CD8-positive, alpha-beta memory T cell (primary cell): ENCODE results near the gene POLDIP2. TPM values are rescaled to one million over a fixed set of nuclear protein-coding genes. Genes with fewer than 3 reads are reported as not detected.
A peak's percentile ranks its signal among the peaks of the same experiment; 100 is the strongest.
"Not testable (repeated sequence)": the region's sequence is repeated elsewhere in the genome, so short reads cannot be mapped to it uniquely, and the experiment has no call there.

Experiments
- CTCF ChIA-PET: fragments of 350-600 bp; sonication (Branson Sonifier 250); formaldehyde crosslinking; loops from one replicate; lab custom pipeline; 2021; ENCODE audit warnings: antibody characterized with exemption; lab: Charles Lee
- POLR2A ChIA-PET: fragments of 350-600 bp; sonication (Branson Sonifier 250); formaldehyde crosslinking; loops from one replicate; lab custom pipeline; 2021; ENCODE audit warnings: antibody characterized with exemption; lab: Charles Lee
- DNase-seq, 5 donors: peaks; one replicate each; pipeline versions ENCODE4 v3.0.0 to v3.0.0-alpha.2; 2020 to 2022; ENCODE audit warnings: mixed read lengths in 1 of 5
- H3K27ac ChIP-seq: one replicate; pipeline ENCODE4 v1.7.0; 2013; ENCODE audit warnings: low read depth, mild to moderate bottlenecking, low read length, moderate library complexity
- H3K27me3 ChIP-seq: 2 replicates; pipeline ENCODE4 v1.7.0; 2013; ENCODE audit warnings: low read length, mild to moderate bottlenecking; ENCODE audit not compliant: insufficient read depth, poor library complexity, severe bottlenecking
- H3K36me3 ChIP-seq: 2 replicates; pipeline ENCODE4 v1.7.0; 2013; ENCODE audit warnings: mild to moderate bottlenecking, low read length, moderate library complexity; ENCODE audit not compliant: insufficient read depth
- H3K4me1 ChIP-seq: 2 replicates; pipeline ENCODE4 v1.7.0; 2013; ENCODE audit warnings: mild to moderate bottlenecking, low read length, moderate library complexity; ENCODE audit not compliant: insufficient read depth
- H3K4me3 ChIP-seq: 2 replicates; pipeline ENCODE4 v1.7.0; 2013; ENCODE audit warnings: mild to moderate bottlenecking, low read length
- H3K9me3 ChIP-seq: 2 replicates; pipeline ENCODE4 v1.7.0; 2013; ENCODE audit warnings: mild to moderate bottlenecking, low read length
- H3K27ac Mint-ChIP-seq, 8 donors: one replicate each; pipeline ENCODE4 v1.8.0; 2020 to 2021; ENCODE audit warnings: mixed read lengths in 8 of 8, mild to moderate bottlenecking in 6 of 8, inconsistent platforms in 3 of 8, moderate library complexity in 3 of 8
- H3K27me3 Mint-ChIP-seq, 2 donors: one replicate each; pipeline ENCODE4 v1.8.0; 2020 to 2021; ENCODE audit warnings: mixed read lengths in 2 of 2, mild to moderate bottlenecking in 1 of 2, moderate library complexity in 1 of 2
- H3K36me3 Mint-ChIP-seq, 3 donors: one replicate each; pipeline ENCODE4 v1.8.0; 2020 to 2021; ENCODE audit warnings: mixed read lengths in 3 of 3, inconsistent platforms in 1 of 3, mild to moderate bottlenecking in 1 of 3
- H3K4me1 Mint-ChIP-seq, 3 donors: one replicate each; pipeline ENCODE4 v1.8.0; 2020 to 2021; ENCODE audit warnings: mixed read lengths in 3 of 3, inconsistent platforms in 1 of 3, mild to moderate bottlenecking in 1 of 3
- H3K4me3 Mint-ChIP-seq, 7 donors: one replicate each; pipeline ENCODE4 v1.8.0; 2020 to 2021; ENCODE audit warnings: mixed read lengths in 7 of 7, mild to moderate bottlenecking in 6 of 7, moderate library complexity in 4 of 7, inconsistent platforms in 2 of 7
- H3K9me3 Mint-ChIP-seq, 5 donors: one replicate each; pipeline ENCODE4 v1.8.0; 2020 to 2022; ENCODE audit warnings: mixed read lengths in 5 of 5, mild to moderate bottlenecking in 3 of 5, moderate library complexity in 2 of 5, inconsistent platforms in 1 of 5
- polyA plus RNA-seq: library from polyadenylated mRNA; unstranded; fragments of 300-500 nt; fragmentation: Illumina TruSeq; gene quantifications from one replicate; pipeline ENCODE4 v1.2.3, GENCODE V29; 2021
- total RNA-seq, 2 experiments: library from RNA; stranded (reverse); gene quantifications; one replicate each; pipeline ENCODE4 v1.2.3, GENCODE V29; 2021

The POLDIP2 gene
- total and polyA plus RNA-seq, 3 experiments from 2014 or later, result 81.1 to 135 (median 134) TPM

GRCh38 chr17:28339431-28339830 is 17.9 kb downstream of the POLDIP2 start:
- ChIA-PET POLR2A (interaction anchor here (0.6 kb wide), 1 partner anchor 99 kb away, joined by 4 read pairs; no protein-coding TSS in a partner anchor), CTCF (no interaction called here)
- Histone ChIP-seq H3K27me3 (no peaks in the 10 kb centered on the region), H3K9me3 (no peaks in the 10 kb centered on the region), H3K27ac (no peak overlapping the region), H3K4me1 (peaks cover 24% of the 10 kb centered on the region), H3K4me3 (no peak overlapping the region), H3K36me3 (peaks cover 15% of the 10 kb centered on the region)
- no peak overlapping the region for H3K4me3 Mint-ChIP-seq
- peaks cover 27 to 36% (median 28%) of the 10 kb centered on the region in 3 donors for H3K4me1 Mint-ChIP-seq
- no peak for DNase-seq
- H3K27ac Mint-ChIP-seq, result peak overlapping the region in 1 of 8 donors; percentile 15
- peaks cover 0 to 63% (median 6%) of the 10 kb centered on the region in 3 donors for H3K36me3 Mint-ChIP-seq
- no peaks in the 10 kb centered on the region for H3K27me3 Mint-ChIP-seq
- no peaks in the 10 kb centered on the region for H3K9me3 Mint-ChIP-seq

- Histone ChIP-seq H3K4me1 (peaks cover 30% of the 10 kb centered on the region), H3K36me3 (peaks cover 15% of the 10 kb centered on the region)
- H3K9me3 ChIP-seq, H3K27me3 Mint-ChIP-seq, H3K27ac ChIP-seq, CTCF ChIA-PET, H3K27me3 ChIP-seq, DNase-seq, H3K9me3 Mint-ChIP-seq, H3K4me3 ChIP-seq: not testable (repeated sequence)
- POLR2A ChIA-PET, result interaction anchor here (0.6 kb wide), 1 partner anchor 99 kb away, joined by 4 read pairs; no protein-coding TSS in a partner anchor
- peak overlapping the region in 1 of 7 donors; percentile 95 for H3K4me3 Mint-ChIP-seq
- peak overlapping the region in 4 of 8 donors; percentile 45 to 71 (median 48) for H3K27ac Mint-ChIP-seq
- H3K36me3 Mint-ChIP-seq, result peaks cover 0 to 57% (median 6%) of the 10 kb centered on the region in 3 donors
- H3K4me1 Mint-ChIP-seq, result peaks cover 33 to 42% (median 34%) of the 10 kb centered on the region in 3 donors
Observed at GRCh38 chr17:28338769-28339212, 18.5 kb downstream of the POLDIP2 start.

GRCh38 chr17:28338056-28338768 is 19.1 kb downstream of the POLDIP2 start:
- Mint-ChIP-seq H3K9me3 (no peaks in the 10 kb centered on the region), H3K4me1 (peaks cover 34 to 47% (median 37%) of the 10 kb centered on the region in 3 donors), H3K27ac (peak overlapping the region in 4 of 8 donors; percentile 45 to 93 (median 49)), H3K36me3 (peaks cover 0 to 53% (median 6%) of the 10 kb centered on the region in 3 donors), H3K27me3 (no peaks in the 10 kb centered on the region), H3K4me3 (peak overlapping the region in 1 of 7 donors; percentile 95)
- no peaks in the 10 kb centered on the region for H3K9me3 ChIP-seq
- no peak for DNase-seq
- H3K36me3 ChIP-seq, result peaks cover 15% of the 10 kb centered on the region
- H3K27ac ChIP-seq, result no peak overlapping the region
- no peak overlapping the region for H3K4me3 ChIP-seq
- H3K4me1 ChIP-seq, result peaks cover 31% of the 10 kb centered on the region
- H3K27me3 ChIP-seq, result no peaks in the 10 kb centered on the region
- ChIA-PET POLR2A (interaction anchor here (1.0 kb wide), 2 partner anchors 18 to 19 kb away, joined by 3 to 4 read pairs; partner anchors contain the start of gene POLDIP2), CTCF (interaction anchor here (1.2 kb wide), 1 partner anchor 19 kb away, joined by 4 read pairs; the partner anchor contains the start of gene POLDIP2)

GRCh38 chr17:28335959-28336871 is 21.1 kb downstream of the POLDIP2 start:
- Mint-ChIP-seq H3K9me3 (no peaks in the 10 kb centered on the region), H3K4me1 (peaks cover 39 to 56% (median 50%) of the 10 kb centered on the region in 3 donors), H3K36me3 (peaks cover 0 to 45% (median 4%) of the 10 kb centered on the region in 3 donors), H3K4me3 (peak overlapping the region; percentile 90 to 99 (median 96)), H3K27me3 (no peaks in the 10 kb centered on the region), H3K27ac (peak overlapping the region; percentile 92 to 99 (median 94))
- H3K4me3 ChIP-seq, result peak overlapping the region; percentile 86
- no peaks in the 10 kb centered on the region for H3K9me3 ChIP-seq
- no peaks in the 10 kb centered on the region for H3K36me3 ChIP-seq
- no peak for DNase-seq
- peak overlapping the region; percentile 98 for H3K27ac ChIP-seq
- ChIA-PET POLR2A (interaction anchor here (0.6 to 2.5 kb wide), 12 partner anchors 16 to 616 kb away, joined by 3 to 62 read pairs (median 5); partner anchors contain the start of genes BLTP2, PHF12, POLDIP2 and RPL23A), CTCF (interaction anchor here (0.9 to 3.7 kb wide), 11 partner anchors 9 to 617 kb away, joined by 3 to 30 read pairs (median 3); partner anchors contain the start of gene POLDIP2)
- H3K27me3 ChIP-seq, result no peaks in the 10 kb centered on the region
- H3K4me1 ChIP-seq, result peaks cover 31% of the 10 kb centered on the region

- no peaks in the 10 kb centered on the region for H3K27me3 Mint-ChIP-seq
- peaks cover 0 to 45% (median 4%) of the 10 kb centered on the region in 3 donors for H3K36me3 Mint-ChIP-seq
- H3K9me3 ChIP-seq, result no peaks in the 10 kb centered on the region
- H3K36me3 ChIP-seq, result no peaks in the 10 kb centered on the region
- ChIA-PET POLR2A (interaction anchor here (0.6 to 2.5 kb wide), 13 partner anchors 15 to 617 kb away, joined by 3 to 62 read pairs (median 5); partner anchors contain the start of genes BLTP2, PHF12, POLDIP2 and RPL23A), CTCF (interaction anchor here (0.7 to 3.7 kb wide), 12 partner anchors 10 to 618 kb away, joined by 3 to 30 read pairs (median 3); partner anchors contain the start of gene POLDIP2)
- H3K27ac ChIP-seq, result peak within 1 kb of the TSS; percentile 98
- H3K4me3 ChIP-seq, result peak within 1 kb of the TSS; percentile 86
- H3K4me1 ChIP-seq, result peaks cover 31% of the 10 kb centered on the region
- H3K9me3 Mint-ChIP-seq, result no peaks in the 10 kb centered on the region
- H3K27me3 ChIP-seq, result no peaks in the 10 kb centered on the region
- H3K4me3 Mint-ChIP-seq, result peak within 1 kb of the TSS; percentile 90 to 99 (median 96)
- peak; percentile 95 to 99 (median 97) for DNase-seq
- peak within 1 kb of the TSS; percentile 92 to 99 (median 96) for H3K27ac Mint-ChIP-seq
- peaks cover 39 to 56% (median 50%) of the 10 kb centered on the region in 3 donors for H3K4me1 Mint-ChIP-seq
Observed at GRCh38 chr17:28335201-28335958, 21.9 kb downstream of the POLDIP2 start, which contains the start of the genes IFT20 and TNFAIP1. Gene IFT20 (minus strand): TSS chr17:28335472. CDS start chr17:28331985, 3,487 bp downstream. Gene TNFAIP1 (plus strand): TSS chr17:28335761. CDS start chr17:28339522, 3,761 bp downstream.

DNA sequence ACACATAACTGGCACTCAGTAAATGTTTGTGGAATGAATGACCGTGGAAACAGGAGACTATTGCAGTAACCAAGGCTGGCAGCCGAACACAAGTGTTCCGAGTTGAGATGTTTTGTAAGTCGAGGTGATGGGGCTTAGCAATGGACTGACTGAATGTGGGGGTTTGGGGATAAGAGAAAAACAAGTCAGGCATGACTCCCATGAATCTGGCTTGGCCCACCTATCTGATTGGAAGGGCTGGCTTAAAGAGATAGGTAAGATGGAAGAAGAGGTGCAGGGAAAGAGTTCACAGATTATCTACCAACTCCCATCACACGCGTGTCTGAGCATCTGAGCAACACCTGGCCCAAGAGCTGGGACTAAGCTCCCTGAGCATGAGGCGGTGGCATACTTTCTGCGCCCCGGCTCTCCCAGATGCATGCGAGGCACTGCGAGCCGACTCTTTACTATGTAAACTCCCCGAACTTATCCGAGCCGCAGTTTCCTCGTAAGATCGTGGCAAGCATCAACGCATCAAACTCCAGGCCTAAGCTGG is 22.6 kb downstream of the POLDIP2 start:
- H3K36me3 ChIP-seq, result no peaks in the 10 kb centered on the region
- H3K4me3 ChIP-seq, result peak overlapping the region; percentile 86
- H3K27me3 Mint-ChIP-seq, result no peaks in the 10 kb centered on the region
- H3K27ac ChIP-seq, result peak overlapping the region; percentile 98
- H3K27ac Mint-ChIP-seq, result peak overlapping the region; percentile 92 to 99 (median 96)
- ChIA-PET CTCF (interaction anchor here (0.7 to 3.7 kb wide), 7 partner anchors 13 to 529 kb away, joined by 3 to 30 read pairs (median 3); partner anchors contain the start of gene POLDIP2), POLR2A (interaction anchor here (0.8 to 2.5 kb wide), 8 partner anchors 15 to 617 kb away, joined by 3 to 62 read pairs (median 6); partner anchors contain the start of genes PHF12, POLDIP2, SARM1 and TMEM97)
- H3K9me3 ChIP-seq, result no peaks in the 10 kb centered on the region
- peak overlapping the region; percentile 90 to 99 (median 96) for H3K4me3 Mint-ChIP-seq
- H3K4me1 Mint-ChIP-seq, result peaks cover 39 to 56% (median 50%) of the 10 kb centered on the region in 3 donors
- peaks cover 0 to 41% (median 3%) of the 10 kb centered on the region in 3 donors for H3K36me3 Mint-ChIP-seq
- DNase-seq, result no peak
- H3K27me3 ChIP-seq, result no peaks in the 10 kb centered on the region
- peaks cover 31% of the 10 kb centered on the region for H3K4me1 ChIP-seq
- no peaks in the 10 kb centered on the region for H3K9me3 Mint-ChIP-seq
